ENCODE results near the gene STMND1. TPM values are rescaled to one million over a fixed set of nuclear protein-coding genes. Genes with fewer than 3 reads are reported as not detected.

STMND1 gene
- total and polyA plus RNA-seq, 10 of the 15 experiments (the other 5 are each of a cell fraction or from before 2014, with no cell fraction given), result 0.15 TPM; not detected in 9

DNA sequence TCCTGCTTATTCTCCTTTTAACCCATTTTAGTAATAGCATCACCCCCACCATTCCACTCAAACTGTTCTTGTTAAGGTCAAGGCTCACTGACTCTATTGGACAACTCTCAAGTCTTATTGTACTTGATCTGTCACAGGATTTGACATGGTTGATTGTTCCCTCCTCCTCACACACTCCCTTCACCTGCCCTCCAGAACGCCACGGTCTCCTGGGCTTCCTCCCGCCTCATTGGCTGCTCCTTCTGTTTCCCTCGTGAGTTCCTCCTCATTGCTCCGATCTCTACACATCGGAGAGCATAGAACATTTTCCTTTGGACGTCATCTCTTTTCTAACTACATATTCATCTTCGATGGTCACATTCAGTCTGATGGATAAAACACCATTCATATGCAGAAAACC is 55.1 kb downstream of the STMND1 start:
- no peaks in the 10 kb centered on the region for H3K79me2 ChIP-seq (ENCODE audit: control insufficient read depth, insufficient read depth, low read length)
- no peak for ATAC-seq
- no peak overlapping the region for H3K27ac ChIP-seq (ENCODE audit: control insufficient read depth, insufficient read depth)
- DNase-seq (ENCODE audit: low read depth, low spot score), result no peak
- no peaks in the 10 kb centered on the region for H3K27me3 ChIP-seq (replicated peaks in 1 of 2; ENCODE audit: control insufficient read depth in 2 of 2, insufficient read depth in 2 of 2, low read length in 1 of 2)
- 19% methylated on average over 8 of the region's 8 CpGs for WGBS (ENCODE audit: insufficient coverage, insufficient replicate concordance, low lambda C conversion rate, missing lambda C conversion rate)
- intact Hi-C loops (cut with micrococcal nuclease; ENCODE audit: unreplicated experiment), result loop anchor here (1.0 to 10.0 kb wide), 4 partner anchors 427 to 968 kb away; partner anchors contain the start of gene NHLRC1
- no peak for TF ChIP-seq TARDBP (IDR thresholded peaks at IDR 0.05; ENCODE audit: borderline replicate concordance)
- no peak for TF ChIP-seq BACH1 (IDR thresholded peaks at IDR 0.05; ENCODE audit: borderline replicate concordance)
- no peak for TF ChIP-seq PAX8 (IDR thresholded peaks at IDR 0.05)
- TF ChIP-seq NFIC (IDR thresholded peaks at IDR 0.05; ENCODE audit: low read depth, low read length), result no peak
- TF ChIP-seq YBX1 (IDR thresholded peaks at IDR 0.05), result no peak
- TF ChIP-seq SMAD5 (IDR thresholded peaks at IDR 0.05; ENCODE audit: low read depth), result no peak
- TF ChIP-seq, protein P1, sequence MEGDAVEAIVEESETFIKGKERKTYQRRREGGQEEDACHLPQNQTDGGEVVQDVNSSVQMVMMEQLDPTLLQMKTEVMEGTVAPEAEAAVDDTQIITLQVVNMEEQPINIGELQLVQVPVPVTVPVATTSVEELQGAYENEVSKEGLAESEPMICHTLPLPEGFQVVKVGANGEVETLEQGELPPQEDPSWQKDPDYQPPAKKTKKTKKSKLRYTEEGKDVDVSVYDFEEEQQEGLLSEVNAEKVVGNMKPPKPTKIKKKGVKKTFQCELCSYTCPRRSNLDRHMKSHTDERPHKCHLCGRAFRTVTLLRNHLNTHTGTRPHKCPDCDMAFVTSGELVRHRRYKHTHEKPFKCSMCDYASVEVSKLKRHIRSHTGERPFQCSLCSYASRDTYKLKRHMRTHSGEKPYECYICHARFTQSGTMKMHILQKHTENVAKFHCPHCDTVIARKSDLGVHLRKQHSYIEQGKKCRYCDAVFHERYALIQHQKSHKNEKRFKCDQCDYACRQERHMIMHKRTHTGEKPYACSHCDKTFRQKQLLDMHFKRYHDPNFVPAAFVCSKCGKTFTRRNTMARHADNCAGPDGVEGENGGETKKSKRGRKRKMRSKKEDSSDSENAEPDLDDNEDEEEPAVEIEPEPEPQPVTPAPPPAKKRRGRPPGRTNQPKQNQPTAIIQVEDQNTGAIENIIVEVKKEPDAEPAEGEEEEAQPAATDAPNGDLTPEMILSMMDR (IDR thresholded peaks at IDR 0.05 in 2 of 3, conservative IDR thresholded peaks at IDR 0.05 in 1 of 3; ENCODE audit: control insufficient read depth in 2 of 3, extremely low read depth in 1 of 3, insufficient read depth in 1 of 3, low read depth in 3 of 3, low read length in 3 of 3), result no peak
- no peak for TF ChIP-seq NR2F1 (conservative IDR thresholded peaks at IDR 0.05)
- no peak for TF ChIP-seq PAX5 (IDR thresholded peaks at IDR 0.05; ENCODE audit: borderline replicate concordance, low read depth, low read length)
- TF ChIP-seq SMARCA5 (IDR thresholded peaks at IDR 0.05), result no peak
- TF ChIP-seq, protein P2, sequence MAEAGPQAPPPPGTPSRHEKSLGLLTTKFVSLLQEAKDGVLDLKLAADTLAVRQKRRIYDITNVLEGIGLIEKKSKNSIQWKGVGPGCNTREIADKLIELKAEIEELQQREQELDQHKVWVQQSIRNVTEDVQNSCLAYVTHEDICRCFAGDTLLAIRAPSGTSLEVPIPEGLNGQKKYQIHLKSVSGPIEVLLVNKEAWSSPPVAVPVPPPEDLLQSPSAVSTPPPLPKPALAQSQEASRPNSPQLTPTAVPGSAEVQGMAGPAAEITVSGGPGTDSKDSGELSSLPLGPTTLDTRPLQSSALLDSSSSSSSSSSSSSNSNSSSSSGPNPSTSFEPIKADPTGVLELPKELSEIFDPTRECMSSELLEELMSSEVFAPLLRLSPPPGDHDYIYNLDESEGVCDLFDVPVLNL (IDR thresholded peaks at IDR 0.05; ENCODE audit: low read depth, low read length), result no peak
- TF ChIP-seq, protein P3, sequence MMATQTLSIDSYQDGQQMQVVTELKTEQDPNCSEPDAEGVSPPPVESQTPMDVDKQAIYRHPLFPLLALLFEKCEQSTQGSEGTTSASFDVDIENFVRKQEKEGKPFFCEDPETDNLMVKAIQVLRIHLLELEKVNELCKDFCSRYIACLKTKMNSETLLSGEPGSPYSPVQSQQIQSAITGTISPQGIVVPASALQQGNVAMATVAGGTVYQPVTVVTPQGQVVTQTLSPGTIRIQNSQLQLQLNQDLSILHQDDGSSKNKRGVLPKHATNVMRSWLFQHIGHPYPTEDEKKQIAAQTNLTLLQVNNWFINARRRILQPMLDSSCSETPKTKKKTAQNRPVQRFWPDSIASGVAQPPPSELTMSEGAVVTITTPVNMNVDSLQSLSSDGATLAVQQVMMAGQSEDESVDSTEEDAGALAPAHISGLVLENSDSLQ (IDR thresholded peaks at IDR 0.05), result no peak
- no peak for TF ChIP-seq RB1 (IDR thresholded peaks at IDR 0.05; ENCODE audit: borderline replicate concordance)
- no peak for TF ChIP-seq ETV6 (conservative IDR thresholded peaks at IDR 0.05 in 1 of 2, IDR thresholded peaks at IDR 0.05 in 1 of 2; ENCODE audit: borderline replicate concordance in 1 of 2, low read depth in 1 of 2)
- TF ChIP-seq SPI1 (IDR thresholded peaks at IDR 0.05; ENCODE audit: borderline replicate concordance, insufficient read depth, low read depth, low read length), result no peak
- no peak for TF ChIP-seq CBX3 (IDR thresholded peaks at IDR 0.05; ENCODE audit: borderline replicate concordance, low read depth)
- TF ChIP-seq SMC3 (IDR thresholded peaks at IDR 0.05; ENCODE audit: borderline replicate concordance, low read length), result no peak
- TF ChIP-seq SIN3A (IDR thresholded peaks at IDR 0.05; ENCODE audit: low read depth, low read length), result no peak
- TF ChIP-seq BHLHE40 (IDR thresholded peaks at IDR 0.05; ENCODE audit: borderline replicate concordance in 1 of 2, low read depth in 2 of 2, low read length in 1 of 2), result no peak
- no TSS peak for BruUV-seq (replicated peaks)
- FAIRE-seq, result no peak
- H3K4me2 ChIP-seq (ENCODE audit: control insufficient read depth, insufficient read depth), result no peak overlapping the region
- H2AFZ ChIP-seq (ENCODE audit: control insufficient read depth, low read depth, low read length), result no peak overlapping the region
- H4K20me1 ChIP-seq (ENCODE audit: control insufficient read depth, insufficient read depth), result no peaks in the 10 kb centered on the region
- ChIA-PET RAD21 (ENCODE audit: unreplicated experiment) (interaction anchor here (5.1 kb wide), 1 partner anchor 427 kb away, joined by 27 read pairs; no protein-coding TSS in a partner anchor), POLR2A (no interaction called here), SMC1A (ENCODE audit: uncharacterized antibody, unreplicated experiment) (interaction anchor here (0.8 to 6.5 kb wide), 7 partner anchors 24 to 661 kb away, joined by 3 to 60 read pairs (median 4); no protein-coding TSS in a partner anchor), CTCF (interaction anchor here (0.9 to 4.9 kb wide), 8 partner anchors 9 to 659 kb away, joined by 3 to 70 read pairs (median 5); no protein-coding TSS in a partner anchor)
- no peaks in the 10 kb centered on the region for H3K4me1 ChIP-seq (ENCODE audit: control insufficient read depth, insufficient read depth, low read length)
- H3K9ac ChIP-seq (ENCODE audit: control insufficient read depth, insufficient read depth, low read length), result no peak overlapping the region
- no peak overlapping the region for H3K4me3 ChIP-seq
- H3K9me3 ChIP-seq (replicated peaks; ENCODE audit: control insufficient read depth, insufficient read depth, low read length), result no peaks in the 10 kb centered on the region
- H3K36me3 ChIP-seq (ENCODE audit: control insufficient read depth in 2 of 2, insufficient read depth in 2 of 2, low read length in 1 of 2), result no peaks in the 10 kb centered on the region
- in situ Hi-C loops (cut with MboI), result loop anchor here (5.0 to 25.0 kb wide), 3 partner anchors 425 to 1155 kb away; no protein-coding TSS in a partner anchor

Data from GM12878 (cell line).